HEK293 (cell line): ENCODE measurements around the gene MGME1.
A peak's percentile ranks its signal among the peaks of the same experiment; 100 is the strongest.
"Not testable (repeated sequence)": the region's sequence is repeated elsewhere in the genome, so short reads cannot be mapped to it uniquely, and the experiment has no call there.

ENCODE experiments used
- CTCF ChIA-PET: fragments of 350-600 bp; formaldehyde crosslinking; extraction: SDS; loops from one replicate; lab custom pipeline; 2021; ENCODE audit warnings: antibody characterized with exemption; lab: Yijun Ruan, JAX
- POLR2A ChIA-PET: fragments of 300-600 bp; formaldehyde crosslinking; extraction: SDS; loops from one replicate; lab custom pipeline; 2020; ENCODE audit warnings: antibody characterized with exemption, inconsistent platforms; lab: Yijun Ruan, JAX
- H3K27ac ChIP-seq: fragments of 200-500 bp; sonication (Bioruptor generic); 2 replicates; pipeline ENCODE4 v1.5.1; 2014; ENCODE audit warnings: low read depth, low read length, control low read depth, inconsistent platforms; ENCODE audit errors: extremely low read depth
- H3K36me3 ChIP-seq, 2 experiments: fragments of 200-500 bp in 1 of 2; sonication (Bioruptor generic) in 1 of 2; 1 replicate in 1 of 2; 2 replicates in 1 of 2; pipeline ENCODE4 v1.5.1; 2014 to 2017; ENCODE audit warnings: inconsistent platforms in 2 of 2, low read length in 2 of 2; ENCODE audit not compliant: control insufficient read depth in 2 of 2, insufficient read depth in 1 of 2
- H3K4me1 ChIP-seq: fragments of 200-500 bp; sonication (Bioruptor generic); 2 replicates; pipeline ENCODE4 v1.5.1; 2014; ENCODE audit warnings: mild to moderate bottlenecking, low read length, inconsistent platforms; ENCODE audit not compliant: control insufficient read depth, insufficient read depth
- H3K4me3 ChIP-seq: 2 replicates; pipeline ENCODE4 v1.5.1; 2011; ENCODE audit warnings: low read depth, mild to moderate bottlenecking, control low read depth, low read length, moderate library complexity
- H3K9me3 ChIP-seq: fragments of 200-500 bp; sonication (Bioruptor generic); 2 replicates; pipeline ENCODE4 v1.5.1; 2014; ENCODE audit warnings: low read depth, low read length, inconsistent platforms; ENCODE audit not compliant: control insufficient read depth, insufficient read depth
- EGR2 ChIP-seq: fragments of 450-650 bp; formaldehyde crosslinking; IDR thresholded peaks from 2 replicates; pipeline ENCODE4 v1.5.1; 2016; ENCODE audit warnings: low read depth, missing biosample characterization, missing genetic modification characterization
- MEIS1 ChIP-seq: sonication (generic); formaldehyde crosslinking; IDR thresholded peaks from 2 replicates; pipeline ENCODE4 v1.8.1; 2022; ENCODE audit warnings: missing genetic modification reagents, mild to moderate bottlenecking, borderline replicate concordance
- YY1 ChIP-seq: fragments of 450-650 bp; formaldehyde crosslinking; IDR thresholded peaks from 2 replicates; pipeline ENCODE4 v1.5.1; 2018; ENCODE audit warnings: missing biosample characterization, missing genetic modification characterization
- ZBTB17 ChIP-seq: fragments of 450-650 bp; formaldehyde crosslinking; IDR thresholded peaks from 2 replicates; pipeline ENCODE4 v1.5.1; 2016; ENCODE audit warnings: missing biosample characterization, missing genetic modification characterization
- ZFHX2 ChIP-seq: fragments of 450-650 bp; formaldehyde crosslinking; conservative IDR thresholded peaks from 2 replicates; pipeline ENCODE4 v1.5.1; 2016; ENCODE audit warnings: missing biosample characterization, missing genetic modification characterization
- ZNF148 ChIP-seq: fragments of 450-650 bp; formaldehyde crosslinking; IDR thresholded peaks from 2 replicates; pipeline ENCODE4 v1.5.0; 2017; ENCODE audit warnings: missing biosample characterization, missing genetic modification characterization, borderline replicate concordance
- ZNF433 ChIP-seq: fragments of 450-650 bp; formaldehyde crosslinking; IDR thresholded peaks from 2 replicates; pipeline ENCODE4 v1.5.1; 2016; ENCODE audit warnings: missing biosample characterization, missing genetic modification characterization, low read depth
- ZNF501 ChIP-seq: fragments of 450-650 bp; formaldehyde crosslinking; IDR thresholded peaks from 2 replicates; pipeline ENCODE4 v1.5.1; 2016; ENCODE audit warnings: missing biosample characterization, missing genetic modification characterization
- ZNF600 ChIP-seq: fragments of 450-650 bp; formaldehyde crosslinking; IDR thresholded peaks from 2 replicates; pipeline ENCODE4 v1.5.1; 2016; ENCODE audit warnings: missing biosample characterization, missing genetic modification characterization
- ZNF621 ChIP-seq: fragments of 450-650 bp; formaldehyde crosslinking; IDR thresholded peaks from 2 replicates; pipeline ENCODE4 v1.5.1; 2017; ENCODE audit warnings: missing biosample characterization, missing genetic modification characterization
- ZNF654 ChIP-seq: fragments of 450-650 bp; formaldehyde crosslinking; IDR thresholded peaks from 2 replicates; pipeline ENCODE4 v1.5.1; 2016; ENCODE audit warnings: low read depth, missing biosample characterization, missing genetic modification characterization
- ZNF837 ChIP-seq: fragments of 450-650 bp; formaldehyde crosslinking; IDR thresholded peaks from 2 replicates; pipeline ENCODE4 v1.5.1; 2016; ENCODE audit warnings: missing biosample characterization, missing genetic modification characterization
- TF ChIP-seq, protein P1 (sequence below): fragments of 450-650 bp; formaldehyde crosslinking; IDR thresholded peaks from 2 replicates; pipeline ENCODE4 v1.5.1; 2016; ENCODE audit warnings: missing biosample characterization, missing genetic modification characterization

The MGME1 gene

GRCh38 chr20:18024606-18025127, 55.8 kb downstream of the MGME1 start (continued):
- TF ChIP-seq, protein P1, sequence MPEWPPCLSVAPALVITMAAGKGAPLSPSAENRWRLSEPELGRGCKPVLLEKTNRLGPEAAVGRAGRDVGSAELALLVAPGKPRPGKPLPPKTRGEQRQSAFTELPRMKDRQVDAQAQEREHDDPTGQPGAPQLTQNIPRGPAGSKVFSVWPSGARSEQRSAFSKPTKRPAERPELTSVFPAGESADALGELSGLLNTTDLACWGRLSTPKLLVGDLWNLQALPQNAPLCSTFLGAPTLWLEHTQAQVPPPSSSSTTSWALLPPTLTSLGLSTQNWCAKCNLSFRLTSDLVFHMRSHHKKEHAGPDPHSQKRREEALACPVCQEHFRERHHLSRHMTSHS (tag by site-specific recombination), result no peak
- no peak for TF ChIP-seq ZNF600
- TF ChIP-seq, all 188 proteins: peak for 0

GRCh38 chr20:18027011-18027410, 58.2 kb downstream of the MGME1 start:
- H3K4me1 ChIP-seq, CTCF ChIA-PET, POLR2A ChIA-PET, H3K27ac ChIP-seq, H3K4me3 ChIP-seq, H3K9me3 ChIP-seq: not testable (repeated sequence)
- H3K36me3 ChIP-seq, result peaks cover 0 to 14% of the 10 kb centered on the region in 2 experiments; a peak in 2 of 3 replicates

GRCh38 chr20:18030020-18030419, 61.2 kb downstream of the MGME1 start:
- CTCF ChIA-PET, result interaction anchor here (1.2 kb wide), 1 partner anchor 246 kb away, joined by 4 read pairs; no protein-coding TSS in a partner anchor
- Histone ChIP-seq H3K4me1 (no peaks in the 10 kb centered on the region), H3K4me3 (no peak overlapping the region), H3K27ac (no peak overlapping the region), H3K36me3 (no peaks in the 10 kb centered on the region), H3K9me3 (no peaks in the 10 kb centered on the region)
- TF ChIP-seq ZNF433 (tag by site-specific recombination), result no peak
- TF ChIP-seq ZNF837, result no peak
- TF ChIP-seq MEIS1 (CRISPR knock-in tag), result no peak
- TF ChIP-seq ZNF654, result no peak
- TF ChIP-seq ZBTB17 (tag by site-specific recombination), result no peak
- no peak for TF ChIP-seq ZNF621 (tag by site-specific recombination)
- no peak for TF ChIP-seq ZNF148 (tag by site-specific recombination)
- POLR2A ChIA-PET, result no interaction called here

DNA sequence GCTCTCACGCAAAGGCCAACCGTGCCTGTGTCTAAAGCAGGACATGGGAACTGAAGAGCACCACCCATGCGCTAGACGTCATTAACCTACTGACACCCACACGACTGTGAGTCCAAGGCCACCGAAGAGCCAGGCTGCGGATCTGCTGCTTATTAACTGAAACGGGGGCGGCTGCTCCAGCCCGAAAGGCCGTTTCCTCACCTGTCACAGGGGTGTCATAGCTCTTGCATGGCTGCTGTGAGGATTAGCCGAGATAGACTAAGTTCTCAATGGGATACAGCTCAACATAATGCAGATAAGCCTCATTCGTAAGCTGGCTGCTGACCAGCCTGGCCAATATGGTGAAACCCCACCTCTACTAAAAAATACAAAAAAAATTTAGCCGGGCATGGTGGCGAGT, 62.2 kb downstream of the MGME1 start:
- CTCF ChIA-PET, result interaction anchor here (0.6 kb wide), 1 partner anchor 72 kb away, joined by 3 read pairs; no protein-coding TSS in a partner anchor
- POLR2A ChIA-PET, result no interaction called here
- no peaks in the 10 kb centered on the region for H3K4me1 ChIP-seq
- H3K36me3 ChIP-seq, result no peaks in the 10 kb centered on the region
- H3K9me3 ChIP-seq, result no peaks in the 10 kb centered on the region
- no peak overlapping the region for H3K27ac ChIP-seq
- no peak for TF ChIP-seq YY1 (tag by site-specific recombination)
- 0 out of 2 replicates have a peak, but pooled peaks have one; percentile 22 for TF ChIP-seq ZFHX2 (tag by site-specific recombination)
- no peak for TF ChIP-seq ZNF501 (tag by site-specific recombination)
- TF ChIP-seq EGR2 (tag by site-specific recombination), result 0 out of 2 replicates have a peak, but pooled peaks have one; percentile 34
- H3K4me3 ChIP-seq, result no peak overlapping the region
